Tibial nerve (tissue), 4 donors: ENCODE results near the gene STX8. TPM values are rescaled to one million over a fixed set of nuclear protein-coding genes. Genes with fewer than 3 reads are reported as not detected.
A peak's percentile ranks its signal among the peaks of the same experiment; 100 is the strongest.

Experiments
- DNase-seq, 2 donors: peaks; one replicate each; pipeline ENCODE4 v3.0.0-alpha.2; 2019; ENCODE audit warnings: low spot score in 2 of 2
- H3K27ac ChIP-seq, 4 donors: fragments of 200-600 bp; sonication (generic) in 3 of 4; one replicate each; pipeline ENCODE4 v1.5.1; 2017 to 2019; ENCODE audit warnings: mild to moderate bottlenecking in 1 of 4
- H3K27me3 ChIP-seq, 2 donors: fragments of 200-600 bp; sonication (generic) in 1 of 2; one replicate each; pipeline versions ENCODE4 v1.5.1 to v1.6.0; 2017 to 2019
- H3K36me3 ChIP-seq, 3 donors: fragments of 200-600 bp; sonication (generic); one replicate each; pipeline ENCODE4 v1.5.1; 2018 to 2019
- H3K4me1 ChIP-seq, 4 donors: fragments of 200-600 bp; sonication (generic) in 3 of 4; one replicate each; pipeline ENCODE4 v1.5.1; 2017 to 2019
- H3K4me3 ChIP-seq, 4 donors: fragments of 200-600 bp; sonication (generic) in 3 of 4; one replicate each; pipeline ENCODE4 v1.5.1; 2017 to 2019; ENCODE audit warnings: mild to moderate bottlenecking in 1 of 4, moderate library complexity in 1 of 4
- H3K9me3 ChIP-seq, 4 donors: fragments of 200-600 bp; sonication (generic) in 3 of 4; one replicate each; pipeline ENCODE4 v1.5.1; 2017 to 2019
- CTCF ChIP-seq, 5 experiments: fragments of 200-600 bp in 3 of 5; fragments of 450-650 bp in 2 of 5; sonication (generic) in 3 of 5; IDR thresholded peaks; one replicate each; pipeline ENCODE4 v1.5.1; 2016 to 2019; ENCODE audit warnings: antibody characterized with exemption in 5 of 5, mild to moderate bottlenecking in 3 of 5, moderate library complexity in 2 of 5
- EP300 ChIP-seq, 2 donors: sonication (generic); formaldehyde crosslinking; IDR thresholded peaks; one replicate each; pipeline ENCODE4 v1.6.1; 2017; ENCODE audit warnings: antibody characterized with exemption in 2 of 2, mild to moderate bottlenecking in 1 of 2
- POLR2A ChIP-seq, 2 donors: fragments of 450-650 bp; IDR thresholded peaks; one replicate each; pipeline ENCODE4 v1.6.1; 2017; ENCODE audit warnings: antibody characterized with exemption in 2 of 2, mild to moderate bottlenecking in 2 of 2, moderate library complexity in 2 of 2
- WGBS, 2 donors: methylation state at CpG; one replicate each; pipeline ENCODE4 v1.1.5; 2018; 5-methylcytosine and 5-hydroxymethylcytosine counted together
- total RNA-seq, 4 donors: library from RNA; depleted of rRNA; stranded (reverse); fragments of >200 nt; gene quantifications; one replicate each; pipeline ENCODE4 v1.1.0, GENCODE V29; 2016

STX8 gene
- total RNA-seq, 4 donors from 2014 or later, result 57.7 to 97.2 (median 69.1) TPM

- Histone ChIP-seq H3K36me3 (no peaks in the 10 kb centered on the region), H3K4me3 (no peak overlapping the region), H3K27ac (no peak overlapping the region), H3K4me1 (peaks cover 0 to 26% (median 6%) of the 10 kb centered on the region in 4 donors), H3K27me3 (no peaks in the 10 kb centered on the region), H3K9me3 (no peaks in the 10 kb centered on the region)
- TF ChIP-seq POLR2A (IDR thresholded peaks at IDR 0.05), result no peak
- TF ChIP-seq EP300 (IDR thresholded peaks at IDR 0.05), result no peak
- TF ChIP-seq CTCF (IDR thresholded peaks at IDR 0.05), result no peak
- WGBS, 2 donors, result 97 to 98% methylated on average over 9 of the region's 9 CpGs
- no peak for DNase-seq
Measured at GRCh38 chr17:9274973-9275372, 300.6 kb downstream of the STX8 start.

- Histone ChIP-seq H3K36me3 (no peaks in the 10 kb centered on the region), H3K4me3 (no peak overlapping the region), H3K27ac (no peak overlapping the region), H3K27me3 (no peaks in the 10 kb centered on the region), H3K4me1 (peaks cover 0 to 26% (median 6%) of the 10 kb centered on the region in 4 donors), H3K9me3 (no peaks in the 10 kb centered on the region)
- 50 to 56% methylated on average over 21 of the region's 21 CpGs for WGBS, 2 donors
- TF ChIP-seq CTCF (IDR thresholded peaks at IDR 0.05) (no peak), POLR2A (IDR thresholded peaks at IDR 0.05) (no peak), EP300 (IDR thresholded peaks at IDR 0.05) (no peak)
- no peak for DNase-seq
Measured at GRCh38 chr17:9273428-9274391, 301.9 kb downstream of the STX8 start.

DNA sequence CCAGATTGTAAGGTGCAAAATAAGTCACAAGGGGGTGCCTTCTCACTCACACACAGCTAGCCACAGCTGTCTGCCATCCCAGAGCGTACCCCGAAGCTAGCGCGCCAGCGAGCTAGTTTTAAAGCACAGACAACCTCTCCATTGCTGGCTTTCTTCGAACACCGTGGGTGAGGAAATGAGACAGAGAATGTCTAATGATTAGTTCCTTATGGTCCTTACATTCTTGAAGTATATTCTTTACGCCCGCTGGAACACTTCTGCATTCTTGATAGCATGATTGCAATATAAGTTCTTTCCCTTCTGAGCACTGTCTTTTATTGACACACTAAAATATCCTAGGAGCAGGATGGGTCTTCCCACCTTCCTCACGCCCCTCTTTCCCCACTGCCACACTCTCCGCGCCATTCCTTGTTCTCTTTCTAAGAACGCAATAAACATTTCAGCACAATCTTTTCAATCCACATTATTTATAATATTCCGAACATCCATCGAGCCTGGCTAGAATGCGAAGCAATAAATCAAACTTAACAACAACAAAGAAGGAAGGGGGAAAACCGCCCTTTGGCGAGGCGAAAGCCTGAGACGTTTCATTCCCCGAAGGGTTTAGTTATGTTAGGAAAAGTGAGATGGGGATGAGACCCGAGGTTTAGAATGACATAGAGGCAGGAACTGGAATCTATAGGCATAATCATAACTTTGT lies 303.0 kb downstream of the STX8 start:
- TF ChIP-seq CTCF (IDR thresholded peaks at IDR 0.05) (no peak), EP300 (IDR thresholded peaks at IDR 0.05) (no peak), POLR2A (IDR thresholded peaks at IDR 0.05) (no peak)
- Histone ChIP-seq H3K36me3 (no peaks in the 10 kb centered on the region), H3K27me3 (no peaks in the 10 kb centered on the region), H3K4me3 (no peak overlapping the region), H3K9me3 (no peaks in the 10 kb centered on the region), H3K4me1 (peaks cover 0 to 26% (median 6%) of the 10 kb centered on the region in 4 donors), H3K27ac (peak overlapping the region in 1 of 4 donors; percentile 26)
- WGBS, 2 donors, result 57 to 62% methylated on average over 22 of the region's 22 CpGs
- DNase-seq, result no peak

DNA sequence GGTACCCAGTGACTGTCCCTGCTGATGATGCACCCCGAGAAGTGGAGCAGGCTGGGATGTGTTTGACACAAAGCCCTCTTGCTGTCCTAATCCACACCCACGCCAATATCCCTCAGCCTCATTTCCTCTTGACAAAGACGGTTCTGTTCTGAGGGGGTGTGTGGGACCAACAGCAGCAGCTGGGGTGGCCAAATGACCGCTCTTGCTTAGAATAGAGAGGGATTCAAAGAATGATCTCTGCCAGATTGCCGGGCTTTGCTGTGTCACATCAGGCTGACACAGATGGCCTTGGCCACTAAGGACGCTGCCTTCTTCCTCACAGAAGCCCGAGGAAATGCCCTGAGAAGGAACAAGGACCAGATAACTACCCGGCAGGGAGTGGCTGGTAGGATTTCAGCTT lies 303.6 kb downstream of the STX8 start:
- H3K9me3 ChIP-seq, result no peaks in the 10 kb centered on the region
- no peak overlapping the region for H3K4me3 ChIP-seq
- DNase-seq, result no peak
- 42 to 51% methylated on average over 8 of the region's 8 CpGs for WGBS, 2 donors
- no peaks in the 10 kb centered on the region for H3K27me3 ChIP-seq
- H3K4me1 ChIP-seq, result peaks cover 0 to 26% (median 6%) of the 10 kb centered on the region in 4 donors
- H3K27ac ChIP-seq, result peak overlapping the region in 1 of 4 donors; percentile 26
- peaks cover 0 to 1% (median 0%) of the 10 kb centered on the region in 3 donors for H3K36me3 ChIP-seq
- TF ChIP-seq CTCF (IDR thresholded peaks at IDR 0.05) (no peak), EP300 (IDR thresholded peaks at IDR 0.05) (no peak), POLR2A (IDR thresholded peaks at IDR 0.05) (no peak)

DNA sequence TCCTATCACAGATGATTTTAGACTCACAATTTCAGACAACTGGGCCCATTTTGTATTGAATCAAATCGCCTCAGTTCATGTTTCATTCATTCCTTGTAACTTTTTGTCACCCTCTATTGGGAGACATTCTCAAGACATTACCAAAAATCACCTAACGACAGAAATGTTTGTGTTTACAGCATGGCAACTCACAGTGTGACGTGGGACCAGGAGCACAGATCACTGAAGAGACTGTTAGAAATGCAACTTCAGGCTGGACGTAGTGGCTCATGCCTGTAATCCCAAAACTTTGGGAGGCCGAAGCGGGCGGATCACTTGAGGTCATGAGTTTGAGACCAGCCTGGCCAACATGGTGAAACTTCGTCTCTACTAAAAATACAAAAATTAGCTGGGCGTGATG lies 304.7 kb downstream of the STX8 start:
- Histone ChIP-seq H3K4me1 (peaks cover 0 to 26% (median 6%) of the 10 kb centered on the region in 4 donors), H3K27me3 (no peaks in the 10 kb centered on the region), H3K27ac (no peak overlapping the region), H3K4me3 (no peak overlapping the region), H3K9me3 (no peaks in the 10 kb centered on the region), H3K36me3 (peaks cover 0 to 3% (median 0%) of the 10 kb centered on the region in 3 donors)
- no peak for DNase-seq
- TF ChIP-seq POLR2A (IDR thresholded peaks at IDR 0.05) (no peak), CTCF (IDR thresholded peaks at IDR 0.05) (no peak), EP300 (IDR thresholded peaks at IDR 0.05) (no peak)
- WGBS, 2 donors, result 92% methylated on average over 9 of the region's 9 CpGs
